ENCODE results near the gene SLC38A8. TPM values are rescaled to one million over a fixed set of nuclear protein-coding genes. Genes with fewer than 3 reads are reported as not detected.

The SLC38A8 gene
- total RNA-seq, 2 experiments from 2014 or later = not detected

GRCh38 chr16:83963277-83964119, 79.1 kb downstream of the SLC38A8 start:
- Histone ChIP-seq H3K79me2 (ENCODE audit: insufficient read depth, low read depth, low read length) (no peaks in the 10 kb centered on the region), H3K4me1 (ENCODE audit: insufficient read depth, low read length, poor library complexity, severe bottlenecking) (no peaks in the 10 kb centered on the region), H2AFZ (ENCODE audit: low read length) (no peak overlapping the region), H3K4me2 (ENCODE audit: low read length) (no peak overlapping the region), H3K9me3 (ENCODE audit: low read length) (no peaks in the 10 kb centered on the region), H3K27ac (ENCODE audit: low read depth, low read length, poor library complexity, severe bottlenecking) (no peak overlapping the region), H4K20me1 (ENCODE audit: insufficient read depth, low read length) (no peaks in the 10 kb centered on the region), H3K9me2 (ENCODE audit: insufficient read depth, low read length) (no peaks in the 10 kb centered on the region), H3K36me3 (ENCODE audit: insufficient read depth, low read length) (no peaks in the 10 kb centered on the region), H3K4me3 (ENCODE audit: low read depth, low read length, poor library complexity, severe bottlenecking) (no peak overlapping the region)
- intact Hi-C loops (cut with micrococcal nuclease; ENCODE audit: unreplicated experiment) = no loop called here
- ChIA-PET CTCF (ENCODE audit: unreplicated experiment) (no interaction called here), POLR2A (no interaction called here)
- no peak for DNase-seq (ENCODE audit: low spot score)
- TF ChIP-seq CTCF (conservative IDR thresholded peaks at IDR 0.05; ENCODE audit: low read length) (no peak), EZH2phosphoT487 (IDR thresholded peaks at IDR 0.05; ENCODE audit: borderline replicate concordance, low read depth, low read length) (no peak)
- BruUV-seq (replicated peaks) = no TSS peak

GRCh38 chr16:83961591-83961990, 81.0 kb downstream of the SLC38A8 start:
- ChIA-PET POLR2A (no interaction called here), CTCF (ENCODE audit: unreplicated experiment) (no interaction called here)
- no TSS peak for BruUV-seq (replicated peaks)
- TF ChIP-seq CTCF (conservative IDR thresholded peaks at IDR 0.05; ENCODE audit: low read length) (no peak), EZH2phosphoT487 (IDR thresholded peaks at IDR 0.05; ENCODE audit: borderline replicate concordance, low read depth, low read length) (no peak)
- Histone ChIP-seq H3K9me3 (ENCODE audit: low read length) (no peaks in the 10 kb centered on the region), H3K79me2 (ENCODE audit: insufficient read depth, low read depth, low read length) (no peaks in the 10 kb centered on the region), H2AFZ (ENCODE audit: low read length) (no peak overlapping the region), H3K27ac (ENCODE audit: low read depth, low read length, poor library complexity, severe bottlenecking) (no peak overlapping the region), H3K4me1 (ENCODE audit: insufficient read depth, low read length, poor library complexity, severe bottlenecking) (no peaks in the 10 kb centered on the region), H4K20me1 (ENCODE audit: insufficient read depth, low read length) (no peaks in the 10 kb centered on the region), H3K4me3 (ENCODE audit: low read depth, low read length, poor library complexity, severe bottlenecking) (no peak overlapping the region), H3K4me2 (ENCODE audit: low read length) (no peak overlapping the region), H3K36me3 (ENCODE audit: insufficient read depth, low read length) (no peaks in the 10 kb centered on the region), H3K9me2 (ENCODE audit: insufficient read depth, low read length) (no peaks in the 10 kb centered on the region)
- DNase-seq (ENCODE audit: low spot score) = no peak
- intact Hi-C loops (cut with micrococcal nuclease; ENCODE audit: unreplicated experiment) = no loop called here

GRCh38 chr16:83960521-83961249, 81.9 kb downstream of the SLC38A8 start:
- TF ChIP-seq EZH2phosphoT487 (IDR thresholded peaks at IDR 0.05; ENCODE audit: borderline replicate concordance, low read depth, low read length) (no peak), CTCF (conservative IDR thresholded peaks at IDR 0.05; ENCODE audit: low read length) (no peak)
- no peak for DNase-seq (ENCODE audit: low spot score)

More at GRCh38 chr16:83960521-83961249, 81.9 kb downstream of the SLC38A8 start:
- Histone ChIP-seq H2AFZ (ENCODE audit: low read length) (no peak overlapping the region), H3K9me3 (ENCODE audit: low read length) (no peaks in the 10 kb centered on the region), H3K4me1 (ENCODE audit: insufficient read depth, low read length, poor library complexity, severe bottlenecking) (no peaks in the 10 kb centered on the region), H3K4me2 (ENCODE audit: low read length) (no peak overlapping the region), H3K36me3 (ENCODE audit: insufficient read depth, low read length) (no peaks in the 10 kb centered on the region), H3K9me2 (ENCODE audit: insufficient read depth, low read length) (no peaks in the 10 kb centered on the region), H4K20me1 (ENCODE audit: insufficient read depth, low read length) (no peaks in the 10 kb centered on the region), H3K27ac (ENCODE audit: low read depth, low read length, poor library complexity, severe bottlenecking) (no peak overlapping the region), H3K4me3 (ENCODE audit: low read depth, low read length, poor library complexity, severe bottlenecking) (no peak overlapping the region), H3K79me2 (ENCODE audit: insufficient read depth, low read depth, low read length) (no peaks in the 10 kb centered on the region)
- CTCF ChIA-PET (ENCODE audit: unreplicated experiment) = no interaction called here
- POLR2A ChIA-PET = no interaction called here
- no TSS peak for BruUV-seq (replicated peaks)
- intact Hi-C loops (cut with micrococcal nuclease; ENCODE audit: unreplicated experiment) = no loop called here

All from OCI-LY7 (cell line).